HG02973 (cell line): ENCODE results near the gene PGF.
"Not testable (repeated sequence)": the region's sequence is repeated elsewhere in the genome, so short reads cannot be mapped to it uniquely, and the experiment has no call there.

Experiments used
- ATAC-seq: cut with Tn5 transposase; IDR thresholded peaks from one replicate; pipeline ENCODE4 v1.9.1; 2021; ENCODE audit warnings: moderate library complexity; ENCODE audit not compliant: unreplicated experiment

Gene PGF

DNA sequence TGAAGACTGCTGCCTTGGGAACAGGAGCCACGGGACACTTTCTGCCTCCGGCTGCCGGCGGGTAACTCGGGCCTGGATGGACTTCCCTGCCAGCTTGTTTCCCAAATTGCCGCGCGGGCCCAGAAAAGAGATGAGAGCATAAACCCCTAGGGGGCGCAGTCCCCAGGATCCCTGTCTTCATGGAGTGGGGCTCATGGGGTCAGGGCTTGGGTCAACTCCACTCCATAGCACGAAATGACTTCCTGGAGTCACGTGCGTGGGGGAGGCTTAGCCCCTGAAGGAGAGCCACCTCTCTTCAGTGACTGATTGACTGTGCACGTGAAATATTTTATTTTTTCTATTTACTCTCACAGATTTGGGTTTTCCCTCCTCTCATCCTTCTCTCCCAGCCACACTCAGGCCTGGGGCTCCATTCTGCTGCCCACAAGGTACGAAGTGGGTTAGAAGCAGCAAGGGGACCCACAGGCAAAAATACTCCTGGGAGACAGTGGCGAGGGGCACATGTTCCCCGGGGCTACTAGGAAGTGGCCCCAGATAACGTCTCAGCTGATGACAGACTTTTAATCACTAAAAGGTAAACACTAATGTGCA is 10.0 kb downstream of the PGF start:
- no peak for ATAC-seq

DNA sequence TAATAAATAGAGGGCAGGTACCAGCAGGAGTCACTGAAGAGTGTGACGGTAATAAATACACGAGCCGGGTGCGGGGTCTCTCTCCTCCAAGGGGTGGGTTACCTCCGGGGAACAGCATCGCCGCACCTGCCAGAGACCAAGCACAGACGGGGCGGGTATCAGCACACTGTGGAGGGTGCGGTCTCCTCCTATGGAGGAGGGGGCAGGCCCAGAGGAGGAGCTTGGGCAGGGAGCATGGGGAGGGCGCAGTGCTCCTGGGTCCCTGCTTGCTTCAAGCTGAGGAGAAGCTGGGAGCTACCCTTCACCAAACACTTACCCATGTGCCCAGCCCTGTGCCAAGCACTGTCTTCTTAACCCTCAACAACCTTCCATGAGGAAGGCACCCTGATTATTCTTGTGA is 12.8 kb downstream of the PGF start:
- ATAC-seq = no peak

DNA sequence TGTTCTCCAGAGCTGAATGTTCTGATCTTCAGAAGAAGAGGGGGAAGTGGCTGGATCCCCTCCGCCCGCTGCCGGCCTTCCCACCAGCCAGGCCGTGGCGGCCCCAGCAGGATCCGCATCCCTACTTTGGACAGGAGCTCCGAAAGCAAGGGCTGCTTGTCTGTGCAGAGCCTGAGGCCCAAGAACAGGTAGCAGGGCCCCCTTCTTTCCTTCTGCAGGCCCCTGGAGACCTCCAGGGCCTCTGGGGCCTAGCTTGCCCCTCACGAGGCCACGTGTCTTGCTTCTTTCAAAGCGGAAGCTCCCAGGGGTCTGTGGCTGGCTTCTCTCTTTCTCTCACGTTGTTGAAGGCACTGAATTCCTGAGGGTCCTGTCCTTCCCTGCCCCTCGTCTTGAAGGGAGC is 13.2 kb downstream of the PGF start:
- no peak for ATAC-seq

DNA sequence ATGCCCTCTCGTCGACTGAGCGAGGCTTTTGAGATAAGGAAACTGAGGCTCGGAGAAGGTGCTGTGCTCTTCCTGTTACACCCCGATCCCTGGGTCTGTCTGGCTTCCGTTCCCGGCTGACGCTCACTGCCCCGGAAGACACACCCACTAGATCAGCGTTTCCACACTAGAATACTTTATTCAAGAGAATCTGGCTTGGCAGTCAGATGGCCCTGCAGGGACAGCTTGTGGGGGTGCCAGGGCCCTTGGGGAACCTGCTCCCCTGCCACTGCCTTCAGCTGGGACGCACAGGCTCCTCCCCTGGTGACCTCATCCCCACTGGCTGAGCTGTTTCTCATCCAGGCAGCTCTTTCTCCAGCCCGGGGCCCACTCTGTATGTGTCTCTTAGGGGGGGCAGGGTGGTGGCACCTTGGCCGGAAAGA is 13.7 kb downstream of the PGF start:
- ATAC-seq = no peak

DNA sequence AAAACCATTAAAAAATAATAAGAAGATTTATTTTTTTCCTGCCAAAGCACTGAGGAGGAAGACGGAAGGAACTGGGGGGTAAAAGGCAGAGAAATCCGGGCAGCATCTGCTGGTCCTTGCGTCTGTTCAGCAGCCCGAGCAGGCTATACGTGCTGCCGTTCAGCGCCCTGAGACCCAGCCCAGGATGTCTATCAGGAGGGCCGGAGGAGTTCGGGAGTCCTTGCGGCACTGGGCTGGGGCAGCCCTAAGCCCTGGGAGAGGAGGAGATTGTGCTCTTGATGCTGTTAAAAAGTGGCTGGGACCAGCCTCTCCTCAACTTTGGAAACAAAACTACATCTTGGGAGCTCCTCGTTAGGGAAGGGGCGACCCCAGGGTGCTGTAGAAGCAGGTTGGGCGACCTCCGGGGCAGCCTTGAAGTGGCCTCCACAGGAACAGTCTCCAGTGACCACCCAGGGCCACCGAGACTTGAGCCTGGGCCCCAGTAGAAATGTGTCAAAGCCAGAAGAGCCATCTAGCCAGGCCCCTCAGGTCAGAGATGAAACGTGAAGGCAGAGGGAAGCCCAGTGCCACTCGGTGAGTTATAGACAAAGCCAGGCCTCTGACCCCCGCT is 14.3 kb downstream of the PGF start:
- no peak for ATAC-seq

DNA sequence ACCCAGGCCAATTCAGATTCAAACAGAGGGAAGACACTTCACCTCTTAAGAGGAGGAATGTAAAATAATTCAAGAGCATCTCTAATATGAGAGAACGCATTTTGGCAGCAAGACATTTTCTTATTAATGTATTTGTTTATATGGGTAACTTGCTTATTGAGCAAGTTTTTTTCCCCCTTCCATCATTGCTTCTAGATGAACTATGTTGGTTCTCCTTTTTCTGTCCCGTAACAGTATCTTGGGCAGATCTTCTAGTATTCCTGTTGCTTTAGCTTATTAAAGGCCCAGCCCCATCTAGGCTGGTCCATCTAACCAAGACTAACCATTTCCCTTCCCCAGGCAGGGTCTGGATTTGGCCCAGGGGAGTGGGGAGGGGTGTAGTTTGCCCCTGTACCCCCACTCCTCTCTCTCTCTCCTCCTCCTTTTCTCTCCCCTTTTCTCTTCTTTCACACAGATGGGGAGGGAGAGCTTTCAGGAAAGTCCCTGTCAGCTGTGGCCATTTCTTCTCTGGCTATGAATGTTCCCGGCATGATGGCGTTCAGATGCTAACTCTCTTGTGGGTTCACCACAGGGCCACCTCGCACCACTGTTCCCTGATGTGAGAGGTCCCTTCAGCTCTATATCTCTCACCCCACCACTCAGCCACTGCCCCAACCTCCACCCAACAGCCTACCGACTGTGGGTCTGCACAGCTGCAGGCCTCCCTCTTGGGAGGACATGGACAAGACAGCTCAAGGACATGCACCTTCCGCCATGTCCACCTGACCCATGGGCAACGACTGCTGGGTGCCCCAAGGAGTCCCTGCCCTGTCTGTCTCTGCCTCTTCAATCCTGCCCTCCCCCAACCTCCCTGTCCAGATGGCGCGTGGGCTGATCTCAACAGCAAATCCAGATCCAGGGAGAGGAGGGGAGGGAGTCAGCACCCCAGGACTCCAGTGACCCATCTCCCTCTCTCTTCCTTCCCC is 16.6 kb downstream of the PGF start:
- no peak for ATAC-seq

DNA sequence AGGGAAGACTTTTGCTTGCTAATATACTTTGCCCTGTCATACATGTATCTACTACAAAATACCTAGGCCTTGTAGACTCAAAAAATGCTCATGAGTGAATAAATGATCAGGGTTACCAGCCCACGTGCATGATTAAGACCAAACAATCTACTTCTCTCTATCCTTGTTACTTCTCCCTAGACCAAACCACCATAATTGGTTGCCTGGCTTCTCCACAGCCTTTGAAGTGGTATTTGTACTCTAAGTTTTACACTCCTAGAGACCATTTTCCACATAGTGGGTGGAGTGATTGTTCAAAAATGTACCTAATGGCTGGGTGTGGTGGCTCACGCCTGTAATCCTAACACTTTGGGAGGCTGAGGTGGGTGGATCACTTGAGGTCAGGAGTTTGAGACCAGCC is 18.2 kb downstream of the PGF start:
- ATAC-seq = no peak

DNA sequence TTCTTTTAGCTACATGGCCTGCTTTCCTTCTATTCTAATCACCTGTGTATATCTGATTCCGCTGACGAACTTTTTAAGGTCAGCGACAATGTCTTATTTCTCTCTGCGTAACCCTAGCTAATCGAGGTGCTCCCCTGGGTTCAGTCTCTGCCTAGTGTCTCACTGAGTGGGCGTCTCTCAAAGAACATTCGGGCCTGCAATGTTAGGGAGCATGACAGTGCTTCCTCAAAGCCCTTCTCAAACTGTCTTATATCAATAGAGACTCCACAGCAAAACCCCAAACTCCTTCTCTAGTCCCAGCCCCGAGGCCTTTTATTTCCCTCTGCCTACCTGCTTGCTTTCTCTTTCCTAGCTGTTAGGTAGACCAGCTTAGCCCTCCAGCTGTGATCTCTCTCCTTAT is 18.7 kb downstream of the PGF start:
- ATAC-seq = no peak

DNA sequence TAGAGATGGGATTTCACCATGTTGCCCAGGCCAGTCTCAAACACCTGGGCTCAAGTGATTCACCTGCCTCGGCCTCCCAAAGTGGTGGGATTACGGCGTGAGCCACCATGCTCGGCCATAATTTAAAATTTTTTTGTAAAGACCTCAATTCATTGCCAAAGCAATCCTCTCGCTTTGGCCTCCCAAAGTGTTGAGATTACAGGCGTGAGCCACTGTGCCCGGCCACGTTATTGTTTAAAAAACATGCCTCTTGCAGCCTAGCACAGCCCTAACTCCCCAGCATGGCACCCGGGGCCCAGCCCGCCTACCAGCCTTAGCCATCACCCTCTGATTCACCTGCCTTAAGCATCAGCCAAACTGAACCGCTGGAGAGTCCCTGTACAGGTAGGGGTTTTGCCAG is 19.2 kb downstream of the PGF start:
- ATAC-seq = no peak

DNA sequence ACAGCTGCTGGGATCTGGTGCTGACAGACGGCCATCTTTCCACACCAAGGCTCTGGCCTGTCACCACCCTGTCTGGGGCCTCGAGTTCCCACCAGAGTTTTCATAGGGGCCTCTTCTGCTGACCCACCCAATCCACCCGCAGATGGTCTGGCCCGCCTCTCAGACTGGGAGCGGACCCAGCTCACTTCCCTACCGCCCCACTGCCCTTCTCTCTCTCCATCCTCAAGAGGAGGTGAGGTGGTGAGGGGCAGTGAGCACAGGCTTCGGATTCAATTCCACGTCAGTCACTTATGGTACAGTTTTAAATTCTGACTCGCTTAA is 20.1 kb downstream of the PGF start:
- ATAC-seq = no peak

DNA sequence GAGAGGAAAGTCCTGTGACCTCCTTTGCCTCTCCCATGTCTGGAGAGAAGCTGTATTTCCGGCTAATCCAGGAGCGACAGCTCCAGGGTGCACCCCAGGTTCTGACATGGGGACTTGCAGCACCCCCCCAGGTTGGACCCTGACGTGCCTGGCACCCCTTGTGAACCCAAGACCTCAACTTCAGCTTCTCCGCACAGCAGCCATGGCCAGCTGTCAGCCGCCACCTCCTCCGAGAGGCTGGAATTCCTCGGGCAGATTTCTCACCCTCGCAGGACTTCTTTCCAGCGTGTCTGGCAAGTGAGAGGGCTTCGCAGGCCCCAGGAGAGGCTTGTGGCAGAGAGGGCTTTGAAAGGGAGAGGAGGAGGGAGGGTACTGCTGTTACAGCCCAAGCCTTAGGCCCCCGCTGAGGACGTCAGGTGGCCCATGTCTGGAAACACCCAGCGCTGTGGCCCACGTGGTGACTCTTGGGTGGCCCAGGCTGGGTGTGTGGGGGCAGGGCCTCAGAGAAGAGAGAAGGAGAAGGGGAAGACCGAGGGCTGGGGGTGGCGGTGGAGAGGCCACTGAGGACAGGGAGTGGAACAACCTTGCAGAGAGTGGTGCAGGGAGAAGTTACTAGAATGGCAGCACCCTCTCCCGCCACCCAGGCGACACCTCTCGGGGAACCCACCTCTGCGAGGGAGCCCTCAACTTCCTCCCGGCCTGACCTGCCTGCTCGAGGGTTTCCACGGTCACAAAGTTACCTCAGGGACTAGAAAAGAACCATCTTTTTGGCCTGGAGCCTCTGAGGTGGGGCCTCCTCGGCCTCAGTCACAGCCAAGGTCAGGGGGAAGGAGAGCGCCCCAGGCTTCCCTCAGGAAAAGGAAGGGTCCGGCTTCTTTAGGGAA is 20.7 kb downstream of the PGF start:
- no peak for ATAC-seq

DNA sequence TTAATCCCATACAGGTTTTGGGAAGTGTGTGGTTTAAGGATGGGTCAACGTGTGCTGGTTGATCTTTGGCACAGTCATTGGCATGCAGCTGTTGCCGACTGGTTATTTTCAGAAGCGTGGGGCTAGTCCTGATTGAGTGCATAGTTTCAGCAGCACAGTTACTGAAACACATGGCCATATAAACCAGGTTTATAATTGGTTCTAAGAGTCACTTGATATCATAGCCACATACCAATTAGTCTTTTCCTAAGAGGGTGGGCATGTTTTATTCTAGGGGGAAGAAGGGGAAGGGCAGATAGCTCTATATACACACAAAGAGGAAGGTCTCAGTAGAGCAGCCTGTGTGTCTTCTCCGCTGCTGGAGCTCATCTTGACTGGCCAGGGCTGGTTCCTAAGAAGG is 21.4 kb downstream of the PGF start:
- no peak for ATAC-seq

DNA sequence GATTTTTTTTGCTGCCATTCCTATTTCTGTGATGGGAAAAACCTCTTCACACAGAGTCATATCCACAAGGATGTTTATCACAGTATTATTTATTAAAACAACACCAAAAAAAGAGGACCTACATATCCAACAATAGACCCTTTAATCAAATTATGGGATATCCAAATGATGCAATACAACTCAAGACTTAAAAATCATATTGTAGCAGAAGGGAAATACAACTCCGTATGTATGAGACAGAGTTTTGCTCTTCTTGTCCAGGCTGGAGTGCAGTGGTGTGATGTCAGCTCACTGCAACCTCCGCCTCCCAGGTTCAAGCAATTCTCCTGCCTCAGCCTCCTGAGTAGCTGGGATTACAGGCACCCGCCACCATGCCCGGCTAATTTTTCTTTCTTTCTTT is 22.5 kb downstream of the PGF start:
- ATAC-seq = not testable (repeated sequence)

DNA sequence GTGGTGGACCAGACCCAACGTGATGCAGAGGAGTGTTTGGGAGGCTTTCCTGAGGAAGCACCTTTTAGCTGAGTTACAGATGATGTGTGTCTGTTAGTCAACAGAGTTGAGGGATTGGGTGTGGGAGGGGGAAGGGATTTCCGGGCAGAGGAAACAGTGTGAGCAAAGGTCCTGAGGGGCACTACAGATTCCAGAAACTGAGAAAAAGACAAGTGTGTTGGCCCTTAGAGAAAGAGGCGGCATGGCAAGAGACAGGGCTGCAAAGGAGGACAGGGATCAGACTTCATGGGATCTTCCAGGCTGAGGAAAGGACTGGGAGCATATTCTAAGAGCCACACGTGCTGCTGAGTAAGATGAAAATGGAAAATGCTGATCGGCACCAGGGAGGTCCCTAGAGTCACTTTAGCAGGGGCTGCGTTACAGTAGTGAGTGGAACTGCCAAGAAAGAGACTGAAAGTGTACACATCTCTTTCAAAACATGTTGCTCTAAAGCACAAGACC is 22.9 kb downstream of the PGF start:
- ATAC-seq = no peak

DNA sequence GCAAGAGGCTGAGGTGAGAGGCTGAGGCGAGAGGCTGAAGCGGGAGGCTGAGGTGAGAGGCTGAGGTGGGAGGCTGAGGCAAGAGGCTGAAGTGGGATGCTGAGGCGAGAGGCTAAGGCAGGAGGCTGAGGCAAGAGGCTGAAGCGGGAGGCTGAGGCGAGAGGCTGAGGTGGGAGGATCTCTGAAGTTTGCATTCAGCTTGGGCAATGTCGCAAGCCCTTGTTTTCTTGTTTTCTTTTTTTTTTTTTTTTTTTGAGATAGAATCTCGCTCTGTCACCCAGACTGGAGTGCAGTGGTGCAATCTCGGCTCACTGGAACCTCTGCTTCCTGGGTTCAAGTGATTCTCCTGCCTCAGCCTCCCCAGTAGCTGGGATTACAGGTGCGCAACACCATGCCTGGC is 23.7 kb downstream of the PGF start:
- not testable (repeated sequence) for ATAC-seq

DNA sequence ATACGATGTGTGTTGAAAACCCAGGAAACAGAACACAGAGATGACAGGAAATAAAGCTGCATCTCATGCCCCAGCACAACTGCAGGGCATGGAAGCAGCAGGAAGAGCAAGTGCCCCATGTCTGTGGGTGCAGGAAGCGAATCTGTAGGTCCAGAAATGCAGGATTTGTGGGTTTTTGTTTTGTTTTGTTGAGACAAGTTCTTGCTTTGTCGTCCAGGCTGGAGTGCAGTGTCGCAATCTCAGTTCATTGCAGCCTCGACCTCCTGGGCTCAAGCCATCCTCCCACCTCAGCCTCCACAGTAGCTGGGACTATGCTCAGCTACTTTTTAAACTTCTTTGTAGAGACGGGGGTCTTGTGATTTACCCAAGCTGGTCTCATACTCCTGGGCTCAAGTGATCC is 26.2 kb downstream of the PGF start:
- no peak for ATAC-seq

DNA sequence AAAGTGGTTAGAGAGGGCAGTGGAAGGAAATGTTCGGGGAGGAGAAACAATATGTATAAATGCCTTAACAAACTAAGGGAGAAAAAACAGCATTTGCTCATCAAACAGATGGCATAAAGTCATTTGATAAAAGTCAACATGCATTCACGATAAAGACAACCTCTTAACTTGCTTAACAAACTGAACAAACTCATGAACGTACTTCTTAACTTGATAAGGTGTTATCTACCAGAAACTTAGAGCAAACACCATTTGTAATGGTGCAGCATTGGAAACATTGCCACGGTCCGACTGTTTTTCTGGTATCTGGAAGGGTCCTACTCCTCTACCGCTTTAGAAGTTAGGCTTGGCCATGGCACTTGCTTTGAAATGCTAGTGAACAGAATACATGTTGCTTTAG is 28.2 kb downstream of the PGF start:
- no peak for ATAC-seq

DNA sequence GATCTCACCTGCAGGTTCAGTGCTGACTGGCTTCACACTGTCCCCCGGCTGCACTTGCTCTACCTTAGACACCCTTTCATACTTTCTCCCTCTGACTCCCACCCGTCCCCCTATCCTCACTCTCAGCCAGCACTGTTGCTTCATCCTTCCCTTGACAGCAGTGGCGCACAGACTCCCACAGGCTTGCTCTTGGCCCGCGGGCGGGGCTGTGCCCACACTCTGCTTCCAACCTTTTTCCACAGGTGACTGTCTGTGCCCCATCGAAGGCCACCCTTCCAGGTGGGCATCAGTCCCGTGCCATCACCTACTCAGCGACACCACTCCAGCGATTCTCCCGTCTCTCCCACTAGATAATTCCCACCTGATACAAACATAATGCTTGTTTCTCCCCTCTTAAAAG is 31.3 kb downstream of the PGF start:
- ATAC-seq = no peak

DNA sequence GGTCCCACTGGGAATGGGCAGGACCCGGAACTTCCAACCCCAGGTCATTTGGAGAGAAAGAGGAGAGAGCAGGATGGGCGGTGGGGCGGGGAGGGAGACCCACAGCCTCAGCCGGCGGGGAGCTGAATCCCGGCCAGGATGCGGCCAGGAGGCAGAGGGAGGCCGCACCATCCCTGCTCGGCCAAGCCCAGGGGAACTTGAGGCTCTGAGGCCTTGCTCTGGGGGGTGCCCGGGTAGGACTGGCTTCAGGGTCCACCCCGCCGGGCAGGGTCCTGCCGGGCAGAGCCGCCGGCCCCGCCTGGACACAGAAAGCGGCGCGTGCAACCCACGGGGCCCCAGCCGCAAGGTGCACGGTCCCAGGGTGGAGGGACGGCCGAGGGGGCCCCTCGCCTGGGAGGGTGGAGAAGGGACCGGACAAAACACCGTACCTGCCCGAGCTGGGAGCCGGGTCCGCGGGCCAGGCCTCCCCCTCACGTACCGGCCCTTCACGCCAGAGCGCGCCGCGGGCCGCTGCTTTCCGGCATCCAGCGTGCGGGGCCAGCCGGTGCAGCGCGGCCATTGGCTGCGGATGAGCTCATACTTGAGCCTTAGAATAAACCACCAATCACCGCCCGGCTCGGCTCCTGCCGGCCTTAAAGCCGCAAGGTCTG is 32.5 kb downstream of the PGF start, which contains the start of gene RPS6KL1:
RPS6KL1 (minus strand) TSS at position 509 of the 650 bp plus-strand sequence. CDS start 1,719 bp downstream, outside the sequence.
- ATAC-seq = peak; percentile 86

DNA sequence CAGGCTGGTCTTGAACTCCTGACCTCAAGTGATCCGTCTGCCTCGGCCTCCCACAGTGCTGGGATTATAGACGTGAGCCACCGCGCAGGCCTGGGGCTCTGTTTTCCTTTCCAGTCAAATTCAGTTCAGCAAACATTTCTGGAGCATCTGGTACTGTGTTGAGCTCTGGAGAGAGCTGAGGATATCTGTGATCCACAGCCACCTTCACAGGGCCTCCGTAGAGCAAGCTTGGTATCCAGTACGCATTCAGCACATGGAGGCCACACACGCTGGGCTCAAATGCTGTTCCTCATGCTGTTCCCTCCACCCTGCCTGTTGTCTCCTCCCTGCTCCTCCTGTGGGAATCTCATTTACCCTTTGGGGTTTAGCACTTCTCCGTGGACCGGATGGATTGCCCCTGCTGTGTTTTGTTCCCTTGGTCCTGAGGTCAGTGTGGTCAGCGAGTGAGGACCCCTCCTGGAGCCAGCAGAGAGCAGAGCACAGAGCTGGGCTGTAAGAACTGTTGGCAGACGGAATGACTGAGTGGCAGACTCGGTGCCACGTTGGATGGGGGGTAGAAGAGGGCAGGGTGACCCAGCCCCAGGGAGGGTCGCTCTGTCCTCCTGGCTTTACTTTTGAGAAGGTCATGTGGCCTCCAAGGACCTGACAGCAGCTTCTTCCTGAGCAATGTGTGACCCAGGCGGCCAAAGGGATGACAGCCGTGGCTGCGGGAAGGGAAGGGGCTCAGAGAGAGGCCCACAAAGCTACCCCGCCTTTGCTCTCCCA is 33.2 kb downstream of the PGF start:
- ATAC-seq = no peak
